SK-MEL-5 (cell line): Measurements from ENCODE around the gene MTMR3. TPM values are rescaled to one million over a fixed set of nuclear protein-coding genes. Genes with fewer than 3 reads are reported as not detected.
A peak's percentile ranks its signal among the peaks of the same experiment; 100 is the strongest.

ENCODE experiments used
- DNase-seq: peaks from one replicate; pipeline ENCODE4 v3.0.0-alpha.2; 2016; ENCODE audit warnings: low read depth, low spot score
- in situ Hi-C: cut with HindIII; loops from 2 replicates; pipeline ENCODE4 v1.10.0; 2016; ENCODE audit warnings: low sequenced_read_pairs, high pct_unique_total_duplicates, low pct_unique_long_range_greater_than_20kb
- total RNA-seq: library from RNA; depleted of rRNA; stranded (reverse); fragments of >200 nt; shearing (Covaris generic); gene quantifications from 2 replicates; pipeline ENCODE4 v1.2.3, GENCODE V29; 2014

The MTMR3 gene
- total RNA-seq, 1 experiment from 2014 or later: 15.7 TPM

DNA sequence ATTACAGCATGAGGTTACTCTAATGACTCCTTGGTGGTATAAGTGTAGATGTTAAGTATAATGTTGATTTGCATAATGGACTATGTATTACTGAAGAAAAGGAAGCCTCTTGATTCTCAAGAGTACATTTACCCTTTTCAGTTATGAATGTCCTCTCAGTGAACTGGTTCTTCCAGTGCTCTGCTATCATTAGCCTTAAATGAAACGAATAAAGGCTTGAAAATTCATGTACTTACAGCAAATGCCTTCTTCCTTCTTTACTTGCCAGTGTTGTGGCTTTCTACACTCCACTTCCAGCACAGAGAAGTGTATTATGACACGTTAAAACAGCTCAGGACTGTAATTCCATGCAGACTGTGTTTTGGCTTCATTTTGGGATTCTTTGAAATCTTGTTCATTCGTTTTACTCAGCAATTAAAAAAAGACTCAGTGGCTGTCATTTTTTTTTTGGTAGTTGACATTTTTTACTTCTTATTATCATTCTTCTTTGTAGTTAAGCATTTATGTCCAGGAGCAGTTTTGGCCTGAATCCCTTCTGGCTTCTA lies 96.9 kb downstream of the MTMR3 start:
- in situ Hi-C loops: no loop called here
- DNase-seq: no peak

DNA sequence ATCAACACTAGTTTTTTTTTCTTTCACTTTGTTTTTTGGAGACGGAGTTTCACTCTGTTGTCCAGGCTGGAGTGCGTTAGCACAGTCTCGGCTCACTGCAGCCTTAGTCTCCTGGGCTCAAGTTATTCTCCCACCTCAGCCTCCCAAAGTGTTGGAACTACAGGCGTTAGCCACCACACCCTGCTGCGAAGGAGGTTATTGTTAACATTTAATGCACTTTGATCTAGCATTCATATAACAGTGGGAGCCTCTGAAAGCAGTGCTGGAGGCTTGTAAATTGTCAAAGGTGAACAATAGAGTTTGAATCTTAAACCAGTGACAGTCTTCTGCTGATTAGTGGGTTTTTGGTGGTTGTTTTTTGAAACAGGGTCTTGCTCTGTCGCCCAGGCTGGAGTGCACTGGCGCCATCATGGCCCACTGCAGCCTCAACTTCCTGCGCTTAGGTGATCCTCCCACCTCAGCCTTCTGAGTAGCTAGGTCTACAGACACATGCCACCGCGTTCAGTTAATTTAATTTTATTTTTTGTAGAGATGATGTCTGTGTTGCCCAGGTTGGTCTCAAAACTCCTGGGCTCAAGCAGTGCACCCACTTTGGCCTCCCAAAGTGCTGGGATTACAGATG lies 100.4 kb downstream of the MTMR3 start:
- no peak for DNase-seq
- in situ Hi-C loops: no loop called here

DNA sequence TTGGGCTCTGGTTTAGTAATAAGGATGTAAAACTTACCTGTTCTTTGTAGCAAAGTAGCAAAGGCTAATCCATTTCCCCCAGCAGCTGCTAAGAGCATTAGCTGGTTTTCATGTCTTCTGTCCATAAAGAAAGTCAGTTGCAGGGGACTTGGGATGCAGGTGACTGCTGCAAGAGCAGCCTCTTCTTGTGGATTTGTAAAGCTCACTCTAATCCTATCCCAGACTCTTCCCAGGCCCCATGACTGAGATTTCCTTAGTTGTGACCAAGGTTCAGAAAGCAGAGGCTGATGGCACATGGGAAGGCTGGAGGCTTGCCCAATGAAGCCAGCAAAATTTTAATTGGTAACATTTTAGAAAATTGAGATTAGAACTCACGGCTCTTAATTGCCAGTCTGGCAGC lies 102.9 kb downstream of the MTMR3 start:
- in situ Hi-C loops: no loop called here
- no peak for DNase-seq

DNA sequence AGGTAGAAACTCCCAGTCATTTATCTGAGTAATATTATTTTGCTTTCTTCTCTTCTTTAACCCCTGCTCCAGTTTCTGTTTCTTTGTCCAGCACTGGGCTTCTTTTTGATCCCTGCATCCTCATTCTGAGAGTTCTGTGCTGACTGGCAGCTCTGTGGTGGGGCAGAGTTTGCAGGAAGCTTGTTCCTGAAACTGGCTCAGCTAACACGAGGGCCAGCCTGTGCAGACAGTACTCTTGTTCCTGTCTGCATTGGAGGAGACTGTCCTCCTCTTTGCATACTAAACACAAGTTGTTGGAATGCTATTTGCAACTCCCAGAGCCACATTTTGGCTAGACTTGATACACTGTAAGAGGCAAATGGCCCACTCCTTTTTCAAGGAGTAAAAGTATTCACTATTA lies 104.2 kb downstream of the MTMR3 start:
- in situ Hi-C loops: no loop called here
- DNase-seq: no peak

DNA sequence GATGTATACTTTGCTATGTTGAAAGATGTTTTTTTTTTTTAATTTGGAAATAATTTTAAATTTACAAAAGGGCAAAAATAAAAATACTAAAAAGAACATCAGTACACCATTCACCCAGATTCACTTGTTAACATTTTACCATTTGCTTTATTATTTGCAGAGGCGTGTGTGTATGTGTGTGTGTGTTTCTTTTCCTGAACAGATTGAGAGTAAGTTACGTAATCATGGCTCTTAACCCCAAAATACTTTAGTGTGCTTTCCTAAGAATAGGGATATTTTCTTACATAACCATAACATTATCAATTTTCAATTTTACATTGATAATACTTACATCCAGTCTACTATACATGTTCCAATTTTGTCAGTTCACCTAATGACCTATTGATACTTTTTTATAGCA lies 105.7 kb downstream of the MTMR3 start:
- in situ Hi-C loops: no loop called here
- no peak for DNase-seq

DNA sequence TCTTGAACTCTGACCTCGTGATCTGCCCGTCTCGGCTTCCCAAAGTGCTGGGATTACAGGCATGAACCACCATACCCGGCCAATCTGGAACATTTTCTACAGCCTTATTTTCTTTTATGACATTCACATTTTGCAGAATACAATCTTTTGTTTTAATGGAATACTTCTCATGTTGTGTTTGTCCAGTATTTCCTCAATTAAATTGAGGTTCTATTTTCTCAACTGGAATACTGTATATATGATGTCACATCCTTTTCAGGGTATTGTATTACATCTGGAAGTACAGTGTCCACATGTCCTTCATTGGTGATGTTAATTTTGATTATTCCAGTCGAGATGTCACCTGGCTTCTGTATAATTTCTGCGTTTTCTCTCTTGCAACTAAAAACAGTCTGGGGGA lies 106.5 kb downstream of the MTMR3 start:
- no peak for DNase-seq
- in situ Hi-C loops: no loop called here

DNA sequence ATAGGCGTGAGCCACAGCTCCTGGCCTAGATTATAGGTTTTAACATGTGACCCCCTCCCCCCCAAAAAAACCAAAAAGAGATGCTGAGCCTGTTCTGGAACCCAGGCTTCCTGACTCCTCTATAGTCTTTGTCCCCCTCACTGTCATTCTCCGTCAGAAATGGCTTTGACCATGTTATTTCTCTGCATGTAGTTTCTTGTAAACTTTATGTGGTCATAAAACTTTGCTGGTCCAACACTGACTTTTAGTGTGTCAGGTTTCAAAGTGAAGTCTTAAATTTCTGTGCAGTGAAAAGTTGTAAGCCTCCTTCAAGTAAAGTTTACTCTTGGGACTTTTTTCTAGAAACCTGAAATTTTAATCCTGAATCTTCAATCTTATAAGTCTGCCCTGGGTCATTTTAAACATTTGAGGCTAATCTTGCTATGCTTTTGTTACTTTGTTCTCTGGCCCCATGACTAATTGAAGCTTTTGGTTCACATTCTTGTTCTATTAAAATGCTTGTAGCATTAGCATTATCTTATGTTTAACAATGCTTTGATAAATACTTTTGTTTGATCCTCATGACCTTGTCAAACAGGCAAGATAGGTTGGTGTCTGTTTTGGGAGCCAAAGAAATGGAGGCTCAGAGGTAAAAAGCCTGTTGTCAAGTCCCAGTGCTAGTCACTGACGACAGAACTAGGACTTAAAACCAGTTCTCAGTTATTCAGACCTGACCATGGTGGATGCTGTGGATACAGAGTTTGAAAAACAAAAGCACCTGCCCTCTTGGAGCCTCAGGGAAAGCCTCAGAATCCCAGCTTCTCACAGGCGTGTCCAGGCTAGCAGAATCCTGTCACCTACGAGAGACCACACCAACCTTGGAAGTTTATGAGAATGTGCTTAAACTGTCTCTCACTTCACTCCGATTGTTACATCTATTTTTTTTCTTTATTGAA lies 109.6 kb downstream of the MTMR3 start:
- DNase-seq: no peak
- in situ Hi-C loops: no loop called here

DNA sequence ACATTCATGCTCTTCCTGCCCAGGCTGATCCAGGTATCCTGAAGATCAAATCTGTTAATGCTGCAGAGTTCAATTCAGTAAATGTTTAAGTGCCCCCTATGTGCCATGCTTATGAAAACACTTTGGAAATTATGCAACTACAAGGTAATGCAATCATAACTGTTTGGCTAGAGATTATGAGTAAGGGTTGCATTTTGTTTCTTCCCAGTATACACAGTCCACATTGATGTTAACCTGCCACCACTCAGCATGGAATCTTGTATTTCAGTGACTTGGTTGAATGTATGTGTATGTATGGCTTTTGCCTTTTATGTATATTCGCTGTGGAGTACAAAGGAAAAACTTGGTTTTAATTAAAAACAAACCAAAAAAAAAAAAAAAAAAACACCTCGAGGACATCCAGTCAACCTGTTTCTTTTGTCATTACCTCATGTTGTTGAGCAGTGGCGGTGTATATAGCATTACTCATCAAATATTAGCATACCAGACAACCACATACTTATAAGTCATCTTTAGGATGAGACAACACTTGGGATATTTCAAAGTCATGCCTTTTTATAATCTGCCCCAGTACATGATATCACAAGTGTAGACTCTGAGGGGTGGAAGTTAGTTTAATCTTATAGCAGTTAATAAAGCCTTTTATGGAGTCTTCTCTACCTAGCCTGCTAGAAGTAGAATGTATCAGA lies 111.2 kb downstream of the MTMR3 start:
- in situ Hi-C loops: no loop called here
- peak; percentile 36 for DNase-seq

DNA sequence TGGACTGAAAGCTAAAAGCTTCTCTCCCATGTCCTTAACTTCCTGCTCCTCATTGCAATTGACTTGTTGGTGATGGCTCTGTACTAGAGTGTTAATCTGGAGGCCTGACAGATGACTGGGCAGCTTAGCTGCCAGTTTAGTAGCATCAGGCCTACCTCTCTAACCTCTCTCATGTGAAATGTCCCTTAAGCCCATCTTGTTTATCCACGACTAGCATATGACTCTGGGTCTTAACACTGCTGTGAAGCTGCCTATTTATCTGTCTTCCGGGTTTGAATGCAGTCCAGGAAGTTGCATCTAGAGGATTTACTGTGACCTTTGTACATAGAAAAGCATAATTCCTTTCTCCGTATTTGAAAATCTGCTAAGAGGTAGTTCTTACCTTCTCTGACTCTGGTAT lies 112.0 kb downstream of the MTMR3 start:
- DNase-seq: peak; percentile 23
- in situ Hi-C loops: no loop called here

DNA sequence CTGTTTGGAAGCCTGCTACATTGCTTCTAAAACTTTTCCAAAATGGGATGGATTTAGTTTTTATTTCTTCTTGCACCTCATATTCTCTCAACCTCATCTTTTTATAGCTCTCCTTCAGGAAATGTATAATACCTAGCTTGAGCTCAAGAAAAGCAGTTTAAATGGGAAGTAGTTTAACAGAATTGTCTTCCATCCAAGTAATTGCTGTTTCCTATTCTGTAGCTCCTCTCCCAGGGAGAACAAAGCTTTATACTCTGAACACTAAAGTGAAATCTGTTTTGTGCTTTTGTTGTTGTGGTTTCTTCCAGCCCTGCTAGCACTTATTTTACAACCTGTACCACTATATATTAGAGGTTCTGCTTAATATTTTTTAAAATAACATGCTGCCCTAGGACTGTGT lies 114.1 kb downstream of the MTMR3 start:
- DNase-seq: no peak
- in situ Hi-C loops: no loop called here

DNA sequence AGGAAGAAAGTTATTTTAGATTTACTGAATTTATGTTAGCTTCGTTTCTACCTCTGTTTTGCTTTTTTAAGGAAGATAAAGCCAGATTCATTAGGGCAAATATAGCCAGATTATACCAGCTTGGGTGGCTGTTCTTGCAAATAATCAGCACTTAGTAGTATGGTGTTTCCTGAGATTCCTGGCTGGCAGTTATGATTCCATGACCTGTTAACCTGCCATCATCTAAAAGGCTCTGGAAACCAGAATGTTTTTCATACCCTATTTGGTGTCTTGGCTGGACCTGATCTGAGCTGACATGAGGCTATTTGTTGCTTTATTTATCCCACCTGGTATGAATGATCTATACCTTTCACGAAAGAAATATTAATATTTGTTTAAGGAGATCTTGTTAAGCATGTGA lies 114.5 kb downstream of the MTMR3 start:
- no peak for DNase-seq
- in situ Hi-C loops: no loop called here

DNA sequence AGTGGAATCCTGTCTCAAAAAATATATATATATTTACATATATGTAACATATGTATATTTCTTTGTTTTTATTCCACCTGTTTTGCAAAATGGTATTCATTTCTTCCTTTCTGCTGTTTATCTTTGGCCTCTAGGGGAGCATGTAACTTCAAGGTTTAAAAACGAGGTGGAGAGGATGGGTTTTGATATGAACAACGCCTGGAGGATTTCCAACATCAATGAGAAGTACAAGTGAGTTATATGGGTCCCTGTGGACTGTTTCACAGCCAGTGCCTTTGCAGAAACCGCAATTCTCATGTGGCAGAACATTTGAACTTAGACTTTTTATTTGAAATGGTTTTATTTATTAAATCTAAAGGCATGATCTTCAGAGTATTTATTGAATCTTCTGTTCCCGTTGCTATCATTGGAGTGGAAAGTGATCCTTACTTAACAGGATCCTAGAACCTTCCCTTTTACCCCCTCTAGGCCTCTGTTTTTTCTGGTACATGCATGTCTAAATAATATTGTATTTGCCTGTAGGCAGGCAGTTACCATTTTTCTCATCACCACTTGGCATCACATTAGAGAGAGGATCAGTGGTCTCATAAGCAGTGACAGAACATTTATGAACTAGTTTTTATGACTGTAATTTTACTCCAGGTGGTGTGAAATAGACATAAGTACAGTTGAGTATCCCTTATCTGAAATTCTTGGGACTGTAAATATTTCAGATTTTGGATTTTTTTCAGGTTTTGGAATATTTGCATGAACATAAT lies 115.8 kb downstream of the MTMR3 start:
- DNase-seq: no peak
- in situ Hi-C loops: no loop called here

DNA sequence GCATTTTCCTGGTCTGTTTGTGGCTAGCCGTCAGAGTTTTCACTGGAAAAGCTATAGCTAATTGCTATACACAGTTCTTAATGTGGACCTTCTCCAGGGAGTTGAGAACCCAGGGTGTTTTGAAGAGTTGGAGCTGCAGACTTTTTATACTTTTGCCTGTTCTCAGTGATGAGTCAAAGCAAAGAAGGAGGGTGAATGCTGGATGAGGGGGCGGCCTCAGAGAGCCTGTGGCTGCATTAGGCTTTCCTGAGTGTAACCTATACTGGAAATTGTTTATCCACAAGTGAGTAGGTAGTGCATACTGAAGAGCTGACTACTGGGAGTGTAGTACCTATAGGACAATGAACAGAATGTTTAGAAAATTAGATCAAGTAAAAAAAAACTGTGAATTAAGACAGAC lies 117.6 kb downstream of the MTMR3 start:
- in situ Hi-C loops: no loop called here
- no peak for DNase-seq

DNA sequence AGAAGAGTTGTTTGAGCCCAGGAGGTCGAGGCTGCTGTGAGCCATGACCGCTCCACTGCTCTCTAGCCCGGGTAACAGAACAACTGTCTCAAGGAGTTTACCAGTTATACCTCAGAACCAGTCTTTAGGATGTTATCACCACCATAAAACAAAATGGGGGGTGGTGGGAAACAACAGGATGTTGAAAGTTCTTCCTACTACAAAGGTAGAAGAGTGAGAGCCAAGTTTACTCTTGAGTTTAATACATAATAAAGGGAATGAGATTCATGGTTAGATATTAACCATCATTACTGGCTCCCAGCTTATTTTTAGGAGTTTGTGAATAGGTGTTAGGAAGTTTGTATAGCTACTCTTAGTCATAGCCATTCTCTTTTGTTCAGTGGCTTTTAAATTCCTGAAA lies 118.5 kb downstream of the MTMR3 start:
- in situ Hi-C loops: no loop called here
- DNase-seq: no peak

DNA sequence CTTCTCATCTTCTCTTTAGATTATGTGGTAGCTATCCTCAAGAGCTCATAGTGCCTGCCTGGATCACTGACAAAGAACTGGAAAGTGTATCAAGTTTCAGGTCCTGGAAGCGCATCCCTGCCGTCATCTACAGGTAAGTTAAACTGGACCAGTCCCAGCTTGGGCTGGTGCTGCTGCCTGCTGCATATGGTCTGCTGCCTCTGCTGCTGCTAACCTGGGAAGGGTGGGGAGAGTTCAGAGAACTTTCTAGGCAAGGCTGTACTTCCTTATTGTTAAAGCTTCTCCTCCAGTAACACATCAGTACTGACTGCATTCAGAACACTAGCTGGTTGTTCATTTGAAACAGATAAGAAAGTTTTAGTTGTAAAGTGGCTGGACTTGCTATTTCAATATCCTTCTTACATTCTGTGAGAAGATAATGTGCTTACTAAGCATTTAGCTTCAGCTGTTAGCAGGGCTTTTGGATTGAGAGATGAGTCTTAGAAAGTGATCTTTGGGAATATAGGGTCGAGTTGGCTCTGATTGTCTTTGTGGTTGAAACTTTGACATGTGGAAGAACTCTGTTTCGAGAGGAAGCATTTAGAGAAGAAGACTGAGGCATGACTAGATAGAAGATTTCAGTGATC lies 120.0 kb downstream of the MTMR3 start:
- in situ Hi-C loops: no loop called here
- DNase-seq: no peak

DNA sequence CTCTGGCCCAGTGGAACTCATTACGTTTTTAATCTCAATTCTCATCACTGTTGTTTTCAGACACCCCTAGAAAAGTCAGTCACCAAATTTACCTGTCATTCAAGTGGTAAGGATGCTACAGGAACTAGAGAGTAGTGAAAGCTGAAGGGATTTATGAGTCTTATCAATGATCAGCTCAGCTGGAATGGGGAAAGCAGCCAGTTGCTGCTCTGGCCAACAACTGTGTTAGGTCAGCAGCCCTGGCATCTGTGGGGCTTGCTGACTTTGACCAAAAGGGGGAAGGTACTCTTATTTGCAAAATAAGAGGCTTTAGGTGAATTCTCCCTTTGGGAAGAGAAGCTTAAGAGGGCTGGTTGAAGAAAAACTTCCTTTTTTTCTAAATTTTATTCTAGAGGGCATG lies 121.1 kb downstream of the MTMR3 start:
- in situ Hi-C loops: no loop called here

DNA sequence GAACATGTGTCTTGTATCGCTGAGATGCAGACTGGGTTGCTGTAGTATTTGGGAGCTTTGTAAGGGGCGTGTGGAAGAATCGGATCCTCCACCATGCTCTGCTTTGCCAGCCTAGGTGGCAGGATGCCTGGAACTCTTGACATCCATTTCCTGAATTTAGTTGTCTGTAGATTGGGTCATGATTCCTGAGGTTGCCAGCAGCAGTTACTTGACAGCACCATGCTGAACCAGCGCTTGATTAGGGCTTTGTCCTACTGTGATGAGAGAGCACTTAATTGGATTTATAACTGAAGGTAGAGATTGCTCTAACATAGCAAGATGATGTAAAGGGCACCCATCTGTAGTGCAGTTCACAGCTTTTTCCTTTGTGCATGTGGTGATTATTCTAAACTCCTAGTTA lies 121.7 kb downstream of the MTMR3 start:
- in situ Hi-C loops: no loop called here
- no peak for DNase-seq

More for the DNA sequence above, 121.1 kb downstream of the MTMR3 start:
- no peak for DNase-seq
